ENCODE results near the gene PCDH9.

- no peak for TF ChIP-seq CTCF (IDR thresholded peaks at IDR 0.05)
- no peak for TF ChIP-seq POLR2A (IDR thresholded peaks at IDR 0.05)
- TF ChIP-seq POLR2AphosphoS5 (IDR thresholded peaks at IDR 0.05; ENCODE audit: insufficient read depth in 1 of 2, low read depth in 1 of 2) = no peak
These were observed 890.9 kb downstream of the PCDH9 start for GRCh38 chr13:66339214-66339613.
